RWPE1 (cell line): Measurements from ENCODE around the gene BCL3.
A peak's percentile ranks its signal among the peaks of the same experiment; 100 is the strongest.

Experiments used
- CTCF ChIA-PET: fragments of 350-600 bp; sonication (Branson Sonifier 250); formaldehyde crosslinking; extraction: SDS; loops from one replicate; lab custom pipeline; 2021; lab: Yijun Ruan, JAX
- POLR2A ChIA-PET: fragments of 400-600 bp; formaldehyde crosslinking; extraction: SDS; loops from one replicate; lab custom pipeline; 2020; ENCODE audit warnings: antibody characterized with exemption; ENCODE audit not compliant: low non-redundant PET; lab: Yijun Ruan, JAX
- DNase-seq: peaks from one replicate; pipeline ENCODE4 v3.0.0; 2012; ENCODE audit warnings: low spot score
- H3K27ac ChIP-seq: fragments of 450-650 bp; 2 replicates; pipeline ENCODE4 v1.5.1; 2017
- TF ChIP-seq, protein P1 (sequence below): fragments of 450-650 bp; conservative IDR thresholded peaks from 2 replicates; pipeline ENCODE4 v1.5.1; 2017; ENCODE audit warnings: low read depth, mild to moderate bottlenecking

BCL3 gene

DNA sequence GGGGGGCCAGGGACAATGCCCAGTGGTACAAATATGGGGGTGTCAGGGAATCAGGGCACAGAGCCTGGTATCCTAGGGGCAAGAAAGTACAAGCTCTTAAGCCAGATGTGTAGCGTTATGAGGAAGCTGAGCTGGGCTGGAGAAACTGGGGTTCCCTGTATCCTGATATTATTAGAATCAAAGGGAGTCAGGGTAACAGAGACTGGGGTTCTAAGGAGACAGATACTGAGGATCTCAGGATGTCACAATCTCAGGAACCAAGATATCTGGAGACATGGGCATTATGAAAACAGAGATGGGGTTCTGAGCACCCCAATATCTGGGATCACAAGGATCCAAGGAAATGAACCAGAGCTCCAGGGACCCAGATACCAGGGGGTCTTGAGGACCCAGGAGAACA lies 784 bp downstream of the BCL3 start:
- no peak for DNase-seq

DNA sequence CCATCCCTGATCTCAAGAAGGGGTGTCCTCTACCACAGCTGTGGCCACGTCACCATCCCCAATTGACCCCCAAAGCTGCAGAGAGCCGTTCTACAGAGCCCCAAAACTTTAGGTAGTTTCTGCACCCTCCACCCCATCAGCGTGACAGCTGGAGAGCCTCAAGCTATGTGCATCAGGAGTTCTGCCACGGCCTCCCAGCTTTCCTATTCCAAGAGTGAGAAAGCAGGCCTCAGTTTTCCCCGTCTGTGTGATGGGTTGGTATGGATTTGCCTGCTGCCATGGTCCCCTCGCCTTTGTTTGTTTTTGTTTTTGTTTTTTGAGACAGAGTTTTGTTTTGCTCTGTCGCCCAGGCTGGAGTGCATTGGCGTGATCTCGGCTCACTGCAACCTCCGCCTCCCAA lies 1.5 kb downstream of the BCL3 start:
- TF ChIP-seq, protein P1, sequence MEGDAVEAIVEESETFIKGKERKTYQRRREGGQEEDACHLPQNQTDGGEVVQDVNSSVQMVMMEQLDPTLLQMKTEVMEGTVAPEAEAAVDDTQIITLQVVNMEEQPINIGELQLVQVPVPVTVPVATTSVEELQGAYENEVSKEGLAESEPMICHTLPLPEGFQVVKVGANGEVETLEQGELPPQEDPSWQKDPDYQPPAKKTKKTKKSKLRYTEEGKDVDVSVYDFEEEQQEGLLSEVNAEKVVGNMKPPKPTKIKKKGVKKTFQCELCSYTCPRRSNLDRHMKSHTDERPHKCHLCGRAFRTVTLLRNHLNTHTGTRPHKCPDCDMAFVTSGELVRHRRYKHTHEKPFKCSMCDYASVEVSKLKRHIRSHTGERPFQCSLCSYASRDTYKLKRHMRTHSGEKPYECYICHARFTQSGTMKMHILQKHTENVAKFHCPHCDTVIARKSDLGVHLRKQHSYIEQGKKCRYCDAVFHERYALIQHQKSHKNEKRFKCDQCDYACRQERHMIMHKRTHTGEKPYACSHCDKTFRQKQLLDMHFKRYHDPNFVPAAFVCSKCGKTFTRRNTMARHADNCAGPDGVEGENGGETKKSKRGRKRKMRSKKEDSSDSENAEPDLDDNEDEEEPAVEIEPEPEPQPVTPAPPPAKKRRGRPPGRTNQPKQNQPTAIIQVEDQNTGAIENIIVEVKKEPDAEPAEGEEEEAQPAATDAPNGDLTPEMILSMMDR = no peak
- CTCF ChIA-PET = interaction anchor here (0.9 to 1.5 kb wide), 3 partner anchors 21 to 231 kb away, joined by 3 to 9 read pairs (median 4); no protein-coding TSS in a partner anchor
- H3K27ac ChIP-seq = peak overlapping the region; percentile 100
- DNase-seq = no peak
- POLR2A ChIA-PET = no interaction called here

More for the DNA sequence above, 784 bp downstream of the BCL3 start:
- peak overlapping the region; percentile 100 for H3K27ac ChIP-seq
- ChIA-PET POLR2A (interaction anchor here (0.7 kb wide), 1 partner anchor 25 kb away, joined by 3 read pairs; no protein-coding TSS in a partner anchor), CTCF (interaction anchor here (0.6 to 1.5 kb wide), 3 partner anchors 25 to 231 kb away, joined by 3 to 9 read pairs (median 3); no protein-coding TSS in a partner anchor)
- TF ChIP-seq, protein P1 = no peak

DNA sequence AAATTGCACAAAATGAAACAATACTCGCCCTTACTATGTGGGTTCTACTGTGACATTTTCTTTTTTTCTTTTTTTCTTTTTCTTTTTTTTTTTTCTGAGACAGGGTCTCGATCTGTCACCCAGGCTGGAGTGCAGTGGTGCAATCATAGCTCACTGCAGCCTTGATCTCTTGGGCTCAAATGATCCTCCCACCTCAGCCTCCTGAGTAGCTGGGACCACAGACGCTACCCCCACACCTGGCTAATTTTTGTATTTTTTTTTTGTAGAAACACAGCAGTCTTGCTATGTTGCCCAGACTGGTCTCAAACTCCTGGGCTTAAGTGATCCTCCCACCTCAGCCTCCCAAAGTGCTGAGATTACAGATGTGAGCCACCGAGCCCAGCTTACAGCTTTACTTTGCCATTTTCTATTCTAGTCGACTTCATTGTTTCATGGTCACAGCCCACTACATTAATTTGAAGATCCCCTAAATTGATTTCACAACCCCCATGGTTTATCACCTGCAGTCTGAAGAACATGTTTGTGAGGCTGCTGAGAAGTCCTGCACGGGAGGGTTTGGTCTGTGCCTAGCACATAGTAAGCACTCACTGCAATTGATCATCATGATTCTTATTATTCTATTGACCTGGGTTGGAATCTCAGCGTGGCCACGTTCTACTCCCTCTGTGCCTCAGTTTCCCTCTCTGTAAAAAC lies 3.8 kb downstream of the BCL3 start:
- TF ChIP-seq, protein P1 = no peak
- CTCF ChIA-PET = interaction anchor here (0.6 to 3.3 kb wide), 4 partner anchors 18 to 193 kb away, joined by 3 to 17 read pairs (median 8); no protein-coding TSS in a partner anchor
- peak overlapping the region; percentile 100 for H3K27ac ChIP-seq
- DNase-seq = no peak
- POLR2A ChIA-PET = no interaction called here

DNA sequence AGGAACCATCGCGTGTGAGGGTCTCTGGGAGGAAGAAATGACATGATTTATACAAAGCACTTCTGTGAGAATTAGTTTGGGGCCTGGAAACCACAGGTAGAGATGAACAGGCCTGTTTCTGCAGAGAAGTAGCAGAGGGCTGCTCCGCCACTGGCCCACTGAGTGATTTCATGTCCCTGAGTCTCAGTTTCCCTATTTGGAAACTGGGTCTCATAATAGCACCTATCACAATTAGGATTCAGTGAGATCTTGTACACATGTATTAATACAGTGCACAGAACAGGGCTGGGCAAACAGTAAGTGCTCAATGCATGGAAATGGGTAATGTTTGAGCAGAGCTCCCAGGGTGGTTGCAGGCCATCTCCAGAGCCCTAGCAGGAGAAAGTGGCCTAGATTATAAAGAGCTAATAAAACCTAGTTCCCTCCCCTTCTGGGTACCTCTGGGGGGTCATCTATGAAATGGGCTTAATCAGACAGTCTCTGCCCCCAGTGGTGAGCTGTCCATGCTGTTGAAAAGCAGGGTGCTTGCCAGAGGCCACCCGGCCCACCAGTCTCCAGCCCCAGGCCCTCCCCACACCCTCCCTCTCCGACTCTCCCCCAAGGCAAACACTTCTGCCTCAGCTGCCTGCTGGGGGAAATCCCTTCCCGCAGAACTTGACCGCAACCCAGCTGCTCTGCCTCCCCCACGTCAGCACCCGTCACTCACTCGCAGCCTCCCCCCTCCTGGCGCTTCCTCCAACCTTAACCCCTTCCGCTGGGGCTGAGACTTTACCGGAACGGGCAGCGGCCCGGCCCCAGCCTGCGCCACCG lies 4.5 kb downstream of the BCL3 start:
- H3K27ac ChIP-seq = peak overlapping the region; percentile 100
- ChIA-PET CTCF (interaction anchor here (0.6 to 3.3 kb wide), 4 partner anchors 18 to 192 kb away, joined by 3 to 17 read pairs (median 8); no protein-coding TSS in a partner anchor), POLR2A (no interaction called here)
- TF ChIP-seq, protein P1 = no peak
- DNase-seq = peak; percentile 93

DNA sequence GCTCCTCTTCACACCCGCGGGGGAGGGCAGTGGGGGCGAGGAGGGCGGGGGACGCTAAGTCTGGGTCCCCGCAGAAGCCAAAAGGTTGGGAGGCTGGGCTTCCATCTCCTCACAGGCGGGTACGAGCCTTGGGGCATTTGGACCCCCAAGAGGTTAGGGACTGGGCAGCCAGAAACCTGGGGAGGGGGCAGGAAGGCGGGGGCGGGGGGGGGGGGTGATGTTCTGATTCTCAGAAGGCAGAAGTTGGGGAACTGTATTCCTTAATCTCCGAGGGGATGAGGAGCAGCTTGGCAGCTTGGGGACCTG lies 5.1 kb downstream of the BCL3 start:
- ChIA-PET CTCF (interaction anchor here (1.5 to 3.3 kb wide), 3 partner anchors 17 to 64 kb away, joined by 5 to 17 read pairs (median 11); no protein-coding TSS in a partner anchor), POLR2A (no interaction called here)
- no peak for DNase-seq
- H3K27ac ChIP-seq = peak overlapping the region; percentile 100
- TF ChIP-seq, protein P1 = no peak
